Measurements from ENCODE around the gene TFB2M.
A peak's percentile ranks its signal among the peaks of the same experiment; 100 is the strongest.

TFB2M gene

GRCh38 chr1:246582301-246583055 lies 16.4 kb upstream of the TFB2M start:
- peak; percentile 58 for DNase-seq

GRCh38 chr1:246580497-246581370 lies 14.7 kb upstream of the TFB2M start:
- DNase-seq: no peak

GRCh38 chr1:246579818-246580217 lies 13.8 kb upstream of the TFB2M start:
- peak; percentile 66 for DNase-seq

- no peak for DNase-seq
Measured at GRCh38 chr1:246577720-246578106, 11.7 kb upstream of the TFB2M start.

- DNase-seq: no peak
Measured at GRCh38 chr1:246577082-246577719, 11.1 kb upstream of the TFB2M start.

GRCh38 chr1:246576709-246577032 lies 10.6 kb upstream of the TFB2M start:
- DNase-seq: no peak

GRCh38 chr1:246573491-246573890 lies 7.4 kb upstream of the TFB2M start:
- DNase-seq: peak; percentile 69

GRCh38 chr1:246572785-246573184 lies 6.7 kb upstream of the TFB2M start:
- peak; percentile 25 for DNase-seq

- DNase-seq: no peak
Measured at GRCh38 chr1:246571953-246572352, 5.9 kb upstream of the TFB2M start.

GRCh38 chr1:246571309-246571708 lies 5.2 kb upstream of the TFB2M start:
- DNase-seq: peak; percentile 62

GRCh38 chr1:246569248-246570238 lies 3.5 kb upstream of the TFB2M start:
- DNase-seq: no peak

GRCh38 chr1:246567646-246568235 lies 1.7 kb upstream of the TFB2M start:
- no peak for DNase-seq

- peak; percentile 41 for DNase-seq
Measured at GRCh38 chr1:246566813-246567645, 968 bp upstream of the TFB2M start.

- DNase-seq: peak; percentile 53
Measured at GRCh38 chr1:246565751-246566127, 322 bp downstream of the TFB2M start.

GRCh38 chr1:246564839-246565750 lies 966 bp downstream of the TFB2M start:
- DNase-seq: peak; percentile 35

- peak; percentile 47 for DNase-seq
Measured at GRCh38 chr1:246560833-246561232, 5.2 kb downstream of the TFB2M start.

GRCh38 chr1:246559310-246559709 lies 6.8 kb downstream of the TFB2M start:
- no peak for DNase-seq

- DNase-seq: no peak
Measured at GRCh38 chr1:246558041-246558440, 8.0 kb downstream of the TFB2M start.

- no peak for DNase-seq
Measured at GRCh38 chr1:246554201-246554600, 11.9 kb downstream of the TFB2M start.

- no peak for DNase-seq
Measured at GRCh38 chr1:246552110-246552509, 14.0 kb downstream of the TFB2M start.
